ENCODE results near the gene ZMYND15. TPM values are rescaled to one million over a fixed set of nuclear protein-coding genes. Genes with fewer than 3 reads are reported as not detected.

The ZMYND15 gene
- total RNA-seq, 1 experiment from 2014 or later = 0.17 TPM

DNA sequence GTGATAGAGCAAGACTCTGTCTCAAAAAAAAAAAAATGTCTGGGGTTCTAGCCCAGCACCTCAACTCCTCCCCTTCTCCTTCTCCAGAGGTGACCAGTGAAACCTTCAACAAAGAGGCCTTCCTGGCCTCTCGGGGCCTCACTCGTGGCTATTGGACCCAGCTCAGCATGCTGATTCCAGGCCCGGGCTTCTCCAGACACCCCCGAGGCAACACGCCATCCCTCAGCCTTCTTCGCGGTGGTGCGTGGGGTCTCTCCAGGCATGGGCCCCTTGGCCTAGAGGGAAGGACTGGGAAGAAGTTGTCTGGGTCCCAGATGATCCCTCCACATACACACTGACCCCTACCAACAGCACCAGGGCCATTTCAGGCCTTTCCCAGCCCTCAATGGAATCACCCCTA, 3.6 kb downstream of the ZMYND15 start:
- Histone ChIP-seq H3K36me3 (ENCODE audit: insufficient read depth, low read length, poor library complexity, severe bottlenecking) (no peaks in the 10 kb centered on the region), H3K27me3 (replicated peaks; ENCODE audit: insufficient read depth, low read depth, low read length, poor library complexity) (peaks cover 16% of the 10 kb centered on the region), H3K9me3 (ENCODE audit: low read depth, low read length, poor library complexity, severe bottlenecking) (no peaks in the 10 kb centered on the region), H3K4me1 (ENCODE audit: insufficient read depth, low read length, poor library complexity, severe bottlenecking) (peaks cover 8% of the 10 kb centered on the region), H3K27ac (ENCODE audit: low read depth, low read length, poor library complexity, severe bottlenecking) (no peak overlapping the region), H3K4me3 (ENCODE audit: low read depth, low read length, poor library complexity, severe bottlenecking) (no peak overlapping the region)
- TF ChIP-seq, protein P1, sequence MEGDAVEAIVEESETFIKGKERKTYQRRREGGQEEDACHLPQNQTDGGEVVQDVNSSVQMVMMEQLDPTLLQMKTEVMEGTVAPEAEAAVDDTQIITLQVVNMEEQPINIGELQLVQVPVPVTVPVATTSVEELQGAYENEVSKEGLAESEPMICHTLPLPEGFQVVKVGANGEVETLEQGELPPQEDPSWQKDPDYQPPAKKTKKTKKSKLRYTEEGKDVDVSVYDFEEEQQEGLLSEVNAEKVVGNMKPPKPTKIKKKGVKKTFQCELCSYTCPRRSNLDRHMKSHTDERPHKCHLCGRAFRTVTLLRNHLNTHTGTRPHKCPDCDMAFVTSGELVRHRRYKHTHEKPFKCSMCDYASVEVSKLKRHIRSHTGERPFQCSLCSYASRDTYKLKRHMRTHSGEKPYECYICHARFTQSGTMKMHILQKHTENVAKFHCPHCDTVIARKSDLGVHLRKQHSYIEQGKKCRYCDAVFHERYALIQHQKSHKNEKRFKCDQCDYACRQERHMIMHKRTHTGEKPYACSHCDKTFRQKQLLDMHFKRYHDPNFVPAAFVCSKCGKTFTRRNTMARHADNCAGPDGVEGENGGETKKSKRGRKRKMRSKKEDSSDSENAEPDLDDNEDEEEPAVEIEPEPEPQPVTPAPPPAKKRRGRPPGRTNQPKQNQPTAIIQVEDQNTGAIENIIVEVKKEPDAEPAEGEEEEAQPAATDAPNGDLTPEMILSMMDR (conservative IDR thresholded peaks at IDR 0.05; ENCODE audit: low read depth, low read length) = no peak
- TF ChIP-seq EZH2 (IDR thresholded peaks at IDR 0.05; ENCODE audit: borderline replicate concordance, low read depth, low read length, poor library complexity, severe bottlenecking) = no peak
- BruUV-seq (replicated peaks) = no TSS peak
- POLR2A ChIA-PET (ENCODE audit: low non-redundant PET) = no interaction called here
- CTCF ChIA-PET = no interaction called here
- intact Hi-C loops (cut with micrococcal nuclease; ENCODE audit: unreplicated experiment) = no loop called here
- DNase-seq (ENCODE audit: low spot score) = no peak

DNA sequence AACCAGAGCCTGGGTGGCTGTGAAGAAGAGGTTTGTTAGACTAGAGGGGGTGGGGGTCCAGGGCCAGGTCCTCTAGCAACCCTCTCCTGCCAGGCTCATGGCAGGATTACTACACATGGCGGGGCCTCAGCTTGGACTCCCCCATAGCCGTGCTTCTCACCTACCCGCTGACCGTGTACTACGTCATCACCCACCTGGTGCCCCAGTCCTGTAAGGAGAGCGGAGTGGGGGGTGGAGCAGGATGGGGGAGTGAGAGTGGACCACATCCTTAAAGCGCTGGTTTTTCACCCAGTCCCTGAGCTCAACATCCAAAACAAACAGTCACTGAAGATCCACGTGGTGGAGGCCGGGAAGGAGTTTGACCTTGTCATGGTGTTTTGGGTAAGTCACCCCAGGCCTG, 4.3 kb downstream of the ZMYND15 start:
- intact Hi-C loops (cut with micrococcal nuclease; ENCODE audit: unreplicated experiment) = no loop called here
- POLR2A ChIA-PET (ENCODE audit: low non-redundant PET) = no interaction called here
- Histone ChIP-seq H3K27ac (ENCODE audit: low read depth, low read length, poor library complexity, severe bottlenecking) (no peak overlapping the region), H3K27me3 (replicated peaks; ENCODE audit: insufficient read depth, low read depth, low read length, poor library complexity) (peaks cover 16% of the 10 kb centered on the region), H3K9me3 (ENCODE audit: low read depth, low read length, poor library complexity, severe bottlenecking) (no peaks in the 10 kb centered on the region), H3K36me3 (ENCODE audit: insufficient read depth, low read length, poor library complexity, severe bottlenecking) (no peaks in the 10 kb centered on the region), H3K4me3 (ENCODE audit: low read depth, low read length, poor library complexity, severe bottlenecking) (no peak overlapping the region), H3K4me1 (ENCODE audit: insufficient read depth, low read length, poor library complexity, severe bottlenecking) (peaks cover 7% of the 10 kb centered on the region)
- no peak for DNase-seq (ENCODE audit: low spot score)
- no TSS peak for BruUV-seq (replicated peaks)
- TF ChIP-seq, protein P1 (conservative IDR thresholded peaks at IDR 0.05; ENCODE audit: low read depth, low read length) = no peak
- TF ChIP-seq EZH2 (IDR thresholded peaks at IDR 0.05; ENCODE audit: borderline replicate concordance, low read depth, low read length, poor library complexity, severe bottlenecking) = no peak
- CTCF ChIA-PET = interaction anchor here (0.6 kb wide), 1 partner anchor 126 kb away, joined by 7 read pairs; no protein-coding TSS in a partner anchor

DNA sequence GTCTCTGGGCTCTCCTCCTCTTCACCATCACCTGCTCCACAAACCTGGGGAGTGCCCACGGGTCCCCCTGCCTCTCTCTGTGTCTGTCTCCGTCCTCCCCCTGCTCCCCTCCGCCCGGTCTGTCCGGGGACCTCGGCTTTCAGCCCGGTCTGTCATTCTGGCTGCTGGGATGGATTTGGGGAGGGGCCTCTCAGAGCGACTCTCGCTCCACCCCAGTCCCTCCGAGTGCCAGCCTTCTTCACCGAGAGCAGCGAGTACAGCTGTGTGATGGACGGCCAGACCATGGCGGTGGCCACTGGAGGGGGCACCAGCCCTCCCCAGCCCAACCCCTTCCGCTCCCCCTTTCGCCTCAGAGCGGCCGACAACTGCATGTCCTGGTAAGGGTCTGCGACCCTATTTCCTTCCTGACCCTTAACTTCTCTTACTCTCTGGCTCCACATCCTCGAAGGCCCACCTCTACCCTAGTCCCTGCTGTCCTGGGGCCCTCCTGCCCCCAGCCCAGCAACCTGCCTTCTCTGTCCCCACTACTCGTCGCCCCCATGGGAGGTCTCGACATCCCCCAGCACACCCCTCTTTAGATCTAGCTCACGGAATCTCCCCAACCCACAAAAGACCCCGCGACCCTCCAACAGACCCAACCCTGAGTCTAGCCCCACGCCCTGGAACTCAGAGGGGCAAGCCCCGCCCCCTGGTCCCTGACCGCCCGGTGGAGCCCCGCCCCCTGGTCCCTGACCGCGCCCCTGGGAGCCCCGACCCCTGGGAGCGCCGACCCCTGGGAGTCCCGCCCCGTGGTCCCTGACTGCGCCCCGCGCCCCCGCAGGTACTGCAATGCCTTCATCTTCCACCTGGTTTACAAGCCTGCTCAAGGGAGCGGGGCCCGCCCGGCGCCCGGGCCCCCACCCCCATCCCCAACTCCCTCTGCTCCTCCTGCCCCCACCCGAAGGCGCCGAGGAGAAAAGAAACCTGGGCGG, 5.7 kb downstream of the ZMYND15 start:
- Histone ChIP-seq H3K27ac (ENCODE audit: low read depth, low read length, poor library complexity, severe bottlenecking) (no peak overlapping the region), H3K4me3 (ENCODE audit: low read depth, low read length, poor library complexity, severe bottlenecking) (no peak overlapping the region), H3K36me3 (ENCODE audit: insufficient read depth, low read length, poor library complexity, severe bottlenecking) (no peaks in the 10 kb centered on the region), H3K27me3 (replicated peaks; ENCODE audit: insufficient read depth, low read depth, low read length, poor library complexity) (peaks cover 26% of the 10 kb centered on the region), H3K4me1 (ENCODE audit: insufficient read depth, low read length, poor library complexity, severe bottlenecking) (peaks cover 3% of the 10 kb centered on the region), H3K9me3 (ENCODE audit: low read depth, low read length, poor library complexity, severe bottlenecking) (no peaks in the 10 kb centered on the region)
- ChIA-PET POLR2A (ENCODE audit: low non-redundant PET) (no interaction called here), CTCF (no interaction called here)
- no peak for TF ChIP-seq EZH2 (IDR thresholded peaks at IDR 0.05; ENCODE audit: borderline replicate concordance, low read depth, low read length, poor library complexity, severe bottlenecking)
- TF ChIP-seq, protein P1 (conservative IDR thresholded peaks at IDR 0.05; ENCODE audit: low read depth, low read length) = no peak
- no TSS peak for BruUV-seq (replicated peaks)
- intact Hi-C loops (cut with micrococcal nuclease; ENCODE audit: unreplicated experiment) = no loop called here
- no peak for DNase-seq (ENCODE audit: low spot score)

Measured in A673 (cell line).